GM23248 (cell line): Measurements from ENCODE around the gene RNU4-1. TPM values are rescaled to one million over a fixed set of nuclear protein-coding genes. Genes with fewer than 3 reads are reported as not detected.
A peak's percentile ranks its signal among the peaks of the same experiment; 100 is the strongest.

Source experiments
- DNase-seq: peaks from one replicate; pipeline ENCODE4 v3.0.0-alpha.2; 2015
- H2AFZ ChIP-seq: fragments of 200-600 bp; sonication (generic); 2 replicates; pipeline ENCODE4 v1.6.1; 2016; ENCODE audit warnings: antibody characterized with exemption
- H3F3A ChIP-seq: fragments of 200-600 bp; sonication (generic); 2 replicates; pipeline ENCODE4 v1.6.1; 2016; ENCODE audit warnings: mild to moderate bottlenecking, antibody characterized with exemption, mixed run types; ENCODE audit not compliant: insufficient read depth
- H3K27ac ChIP-seq: fragments of 200-600 bp; sonication (generic); 2 replicates; pipeline ENCODE4 v1.5.1; 2016; ENCODE audit warnings: mild to moderate bottlenecking
- H3K27me3 ChIP-seq: fragments of 200-600 bp; sonication (generic); replicated peaks from 2 replicates; pipeline ENCODE4 v1.6.1; 2016; ENCODE audit warnings: mild to moderate bottlenecking; ENCODE audit not compliant: insufficient read depth
- H3K36me3 ChIP-seq: fragments of 200-600 bp; sonication (generic); 2 replicates; pipeline ENCODE4 v1.6.1; 2016; ENCODE audit warnings: low read depth, mild to moderate bottlenecking
- H3K4me1 ChIP-seq: fragments of 200-600 bp; sonication (generic); 2 replicates; pipeline ENCODE4 v1.6.1; 2016; ENCODE audit warnings: mild to moderate bottlenecking; ENCODE audit not compliant: insufficient read depth
- H3K4me2 ChIP-seq: fragments of 200-600 bp; sonication (generic); one replicate; pipeline ENCODE4 v1.6.1; 2016; ENCODE audit warnings: mild to moderate bottlenecking; ENCODE audit not compliant: unreplicated experiment
- H3K4me3 ChIP-seq: fragments of 200-600 bp; sonication (generic); 2 replicates; pipeline ENCODE4 v1.5.1; 2016; ENCODE audit warnings: mild to moderate bottlenecking
- H3K79me2 ChIP-seq: fragments of 200-600 bp; sonication (generic); 2 replicates; pipeline ENCODE4 v1.6.1; 2016; ENCODE audit warnings: mild to moderate bottlenecking; ENCODE audit not compliant: insufficient read depth
- H3K9ac ChIP-seq: fragments of 200-600 bp; sonication (generic); 2 replicates; pipeline ENCODE4 v1.6.1; 2016; ENCODE audit warnings: mild to moderate bottlenecking
- H3K9me2 ChIP-seq: fragments of 200-600 bp; sonication (generic); 2 replicates; pipeline ENCODE4 v1.6.1; 2016; ENCODE audit warnings: mixed run types, mild to moderate bottlenecking, moderate library complexity; ENCODE audit not compliant: insufficient read depth
- H3K9me3 ChIP-seq: fragments of 200-600 bp; sonication (generic); one replicate; pipeline ENCODE4 v1.6.1; 2017; ENCODE audit warnings: low read depth
- H4K20me1 ChIP-seq: fragments of 200-600 bp; sonication (generic); 2 replicates; pipeline ENCODE4 v1.6.0; 2016; ENCODE audit not compliant: insufficient read depth
- EZH2 ChIP-seq: fragments of 200-600 bp; sonication (generic); IDR thresholded peaks from 2 replicates; pipeline ENCODE4 v1.6.1; 2018; ENCODE audit warnings: antibody characterized with exemption, mild to moderate bottlenecking; ENCODE audit not compliant: insufficient read depth, poor library complexity, severe bottlenecking
- EZH2phosphoT487 ChIP-seq: fragments of 200-600 bp; sonication (generic); IDR thresholded peaks from 2 replicates; pipeline ENCODE4 v1.6.1; 2018; ENCODE audit warnings: antibody characterized with exemption, moderate library complexity, mild to moderate bottlenecking, low read depth; ENCODE audit not compliant: insufficient read depth
- WGBS, 2 experiments: methylation state at CpG; one replicate each; pipeline ENCODE4 v1.1.6; 2015 to 2017; ENCODE audit warnings: low lambda C conversion rate in 2 of 2, low coverage in 1 of 2; ENCODE audit errors: missing lambda C conversion rate in 2 of 2; 5-methylcytosine and 5-hydroxymethylcytosine counted together
- in situ Hi-C: fragments of 300-500 bp; cut with MboI; formaldehyde crosslinking; loops from 2 replicates; pipeline ENCODE4 v1.15.0; 2020
- polyA plus RNA-seq: library from polyadenylated mRNA; unstranded; fragments of >200 nt; fragmentation: Nextera tagmentation; extraction: Ambion mirVana; gene quantifications from 2 replicates; pipeline ENCODE4 v1.2.1, GENCODE V29; 2016
- total RNA-seq: library from RNA; depleted of rRNA; stranded (reverse); fragments of >200 nt; shearing (Covaris generic); gene quantifications from 2 replicates; pipeline ENCODE4 v1.2.3, GENCODE V29; 2014

Gene RNU4-1
- total and polyA plus RNA-seq, 2 experiments from 2014 or later, result not detected

GRCh38 chr12:120263748-120264085 is 29.3 kb downstream of the RNU4-1 start:
- Histone ChIP-seq H3K4me1 (peaks cover 36% of the 10 kb centered on the region), H2AFZ (no peak overlapping the region), H3K27me3 (no peaks in the 10 kb centered on the region), H3K4me3 (peak overlapping the region; percentile 82), H4K20me1 (no peaks in the 10 kb centered on the region), H3K79me2 (peaks cover 67% of the 10 kb centered on the region), H3K4me2 (peak overlapping the region; percentile 94), H3K36me3 (no peaks in the 10 kb centered on the region), H3F3A (peaks cover 60% of the 10 kb centered on the region), H3K9ac (peak overlapping the region; percentile 93), H3K9me3 (no peaks in the 10 kb centered on the region), H3K27ac (peak overlapping the region; percentile 82), H3K9me2 (no peaks in the 10 kb centered on the region)
- TF ChIP-seq EZH2, result no peak
- no peak for TF ChIP-seq EZH2phosphoT487
- peak; percentile 60 for DNase-seq
- in situ Hi-C loops, result no loop called here
- WGBS, 2 experiments, result 0 to 1% methylated on average over 5 of the region's 5 CpGs

- peak overlapping the region; percentile 82 for H3K4me3 ChIP-seq
- WGBS, 2 experiments, result 6% methylated on average over 15 of the region's 15 CpGs
- peak overlapping the region; percentile 82 for H3K27ac ChIP-seq
- DNase-seq, result peak; percentile 56
- H3K9me2 ChIP-seq, result no peaks in the 10 kb centered on the region
- H3K27me3 ChIP-seq, result no peaks in the 10 kb centered on the region
- no peaks in the 10 kb centered on the region for H4K20me1 ChIP-seq
- TF ChIP-seq EZH2phosphoT487, result no peak
- TF ChIP-seq EZH2, result no peak
- no peaks in the 10 kb centered on the region for H3K9me3 ChIP-seq
- peak overlapping the region; percentile 94 for H3K4me2 ChIP-seq
- H2AFZ ChIP-seq, result no peak overlapping the region
- H3K4me1 ChIP-seq, result peaks cover 42% of the 10 kb centered on the region
- peaks cover 74% of the 10 kb centered on the region for H3K79me2 ChIP-seq
- H3K9ac ChIP-seq, result peak overlapping the region; percentile 93
- peaks cover 66% of the 10 kb centered on the region for H3F3A ChIP-seq
- in situ Hi-C loops, result no loop called here
- no peaks in the 10 kb centered on the region for H3K36me3 ChIP-seq
These were observed 29.9 kb downstream of the RNU4-1 start for GRCh38 chr12:120262852-120263747.

GRCh38 chr12:120261951-120262851 is 30.8 kb downstream of the RNU4-1 start:
- H3K4me1 ChIP-seq, result peaks cover 51% of the 10 kb centered on the region
- peak; percentile 58 for DNase-seq
- H3K27ac ChIP-seq, result peak overlapping the region; percentile 82
- peak overlapping the region; percentile 82 for H3K4me3 ChIP-seq
- H2AFZ ChIP-seq, result no peak overlapping the region
- WGBS, 2 experiments, result 38 to 39% methylated on average over 10 of the region's 10 CpGs
- in situ Hi-C loops, result no loop called here
- H3K36me3 ChIP-seq, result no peaks in the 10 kb centered on the region
- TF ChIP-seq EZH2 (no peak), EZH2phosphoT487 (no peak)
- no peaks in the 10 kb centered on the region for H4K20me1 ChIP-seq
- peak overlapping the region; percentile 93 for H3K9ac ChIP-seq
- peak overlapping the region; percentile 94 for H3K4me2 ChIP-seq
- no peaks in the 10 kb centered on the region for H3K27me3 ChIP-seq
- H3F3A ChIP-seq, result peaks cover 71% of the 10 kb centered on the region
- H3K9me2 ChIP-seq, result no peaks in the 10 kb centered on the region
- no peaks in the 10 kb centered on the region for H3K9me3 ChIP-seq
- H3K79me2 ChIP-seq, result peaks cover 83% of the 10 kb centered on the region

- Histone ChIP-seq H3K9me3 (no peaks in the 10 kb centered on the region), H3K27ac (peak overlapping the region; percentile 82; the same call in 1 of the 2 replicates), H3K4me2 (no peak overlapping the region), H2AFZ (no peak overlapping the region), H3K36me3 (no peaks in the 10 kb centered on the region), H3K79me2 (peaks cover 96% of the 10 kb centered on the region), H3K4me3 (no peak overlapping the region), H3K4me1 (peaks cover 63% of the 10 kb centered on the region), H3F3A (peaks cover 80% of the 10 kb centered on the region), H3K9ac (no peak overlapping the region), H3K9me2 (no peaks in the 10 kb centered on the region), H4K20me1 (no peaks in the 10 kb centered on the region), H3K27me3 (no peaks in the 10 kb centered on the region)
- in situ Hi-C loops, result no loop called here
- TF ChIP-seq EZH2phosphoT487, result no peak
- TF ChIP-seq EZH2, result no peak
- no peak for DNase-seq
- WGBS, 2 experiments, result 96 to 99% methylated on average over 5 of the region's 5 CpGs
These were observed 32.4 kb downstream of the RNU4-1 start for GRCh38 chr12:120260607-120261006.
